Tongue (tissue), 2 donors: ENCODE data around the gene IL36B. TPM values are rescaled to one million over a fixed set of nuclear protein-coding genes. Genes with fewer than 3 reads are reported as not detected.
A peak's percentile ranks its signal among the peaks of the same experiment; 100 is the strongest.
"Not testable (repeated sequence)": the region's sequence is repeated elsewhere in the genome, so short reads cannot be mapped to it uniquely, and the experiment has no call there.

Experiments used
- DNase-seq: peaks from one replicate; pipeline ENCODE4 v3.0.0-alpha.2; 2015
- total RNA-seq: library from RNA; depleted of rRNA; stranded (reverse); fragments of >200 nt; gene quantifications from one replicate; pipeline ENCODE4 v1.2.3, GENCODE V29; 2014

Gene IL36B
- not detected for total RNA-seq

DNA sequence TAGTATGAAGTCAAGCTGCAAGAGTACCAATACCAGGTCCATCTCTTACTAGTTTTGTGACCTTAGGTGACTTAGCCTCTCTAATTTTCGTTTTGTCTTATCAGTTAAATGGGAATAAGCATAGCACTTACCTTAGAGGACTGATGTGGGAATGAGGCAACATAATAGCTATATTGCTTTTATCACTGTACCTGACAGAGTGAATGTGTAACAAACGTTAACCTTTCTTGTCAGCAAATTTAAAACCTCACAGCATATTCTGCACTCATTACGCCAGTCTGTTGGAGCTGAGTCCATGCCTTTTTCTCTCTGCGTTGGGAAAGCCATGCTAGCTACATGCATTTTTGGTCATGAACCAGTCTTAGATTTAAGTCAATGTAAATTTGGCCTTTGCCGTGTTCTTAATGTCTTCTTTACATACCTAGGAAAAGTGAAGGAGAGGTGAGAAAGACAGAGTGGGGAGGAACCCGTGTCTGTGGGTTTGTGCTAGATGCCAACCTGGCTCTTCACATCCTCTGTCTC is at the start of gene IL36B:
Gene IL36B (minus strand): TSS at position 472 of the 522 bp plus-strand sequence.
- no peak for DNase-seq

DNA sequence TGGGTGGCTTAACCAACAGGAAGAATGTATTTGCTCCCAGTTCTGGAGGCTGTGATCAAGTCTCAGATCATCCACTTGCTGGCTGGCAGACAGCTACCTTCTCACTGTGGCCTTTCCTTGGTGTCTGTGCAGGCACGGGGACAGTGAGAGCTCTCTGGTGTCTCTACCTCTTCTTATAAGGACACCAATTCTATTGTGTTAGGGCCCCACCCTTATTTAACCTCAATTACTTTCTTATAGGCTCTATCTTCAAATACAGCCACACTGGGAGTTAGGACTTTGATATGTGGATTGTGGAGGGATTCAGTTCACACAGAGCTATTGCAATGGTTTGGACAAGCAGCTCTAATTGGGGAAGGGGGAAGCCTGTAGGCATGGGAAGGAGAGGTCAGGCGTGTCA is 49.5 kb upstream of the IL36B start:
- DNase-seq, result no peak

DNA sequence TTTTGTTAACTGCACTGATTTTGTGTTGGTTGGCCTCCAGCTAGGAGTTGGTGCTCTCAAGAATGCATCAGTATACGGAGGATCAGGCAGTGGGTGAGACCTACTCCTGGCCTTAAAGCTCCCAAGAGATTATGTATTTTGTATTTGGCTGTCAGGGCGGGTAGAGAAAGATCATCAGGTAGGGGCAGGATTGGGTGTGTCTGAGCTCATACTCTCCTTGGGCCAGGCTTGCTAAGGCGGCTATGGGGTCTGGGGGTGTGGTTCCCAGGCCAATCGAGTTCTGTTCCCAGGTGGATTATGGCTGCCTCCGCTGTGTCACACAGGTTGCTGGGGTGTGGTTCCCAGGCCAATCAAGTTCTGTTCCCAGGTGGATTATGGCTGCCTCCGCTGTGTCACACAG is 45.9 kb upstream of the IL36B start:
- DNase-seq, result no peak

DNA sequence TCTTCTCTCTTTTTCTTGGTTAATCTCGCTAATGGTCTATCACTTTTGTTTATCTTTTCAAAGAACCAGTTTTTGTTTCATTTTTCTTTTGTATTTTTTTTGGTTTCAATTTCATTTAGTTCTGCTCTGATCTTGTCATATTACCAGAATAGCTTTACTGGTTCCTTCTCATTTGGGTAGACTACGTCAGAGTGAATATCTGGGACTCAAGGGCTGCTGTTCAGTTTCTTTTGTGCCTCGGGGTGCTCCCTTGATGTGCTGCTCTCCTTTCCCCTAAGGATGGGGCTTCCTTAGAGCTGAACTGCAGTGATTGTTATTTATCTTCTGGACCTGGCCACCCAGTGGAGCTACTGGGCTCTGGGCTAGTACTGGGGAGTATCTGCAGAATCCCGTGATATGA is 45.4 kb upstream of the IL36B start:
- DNase-seq, result no peak

DNA sequence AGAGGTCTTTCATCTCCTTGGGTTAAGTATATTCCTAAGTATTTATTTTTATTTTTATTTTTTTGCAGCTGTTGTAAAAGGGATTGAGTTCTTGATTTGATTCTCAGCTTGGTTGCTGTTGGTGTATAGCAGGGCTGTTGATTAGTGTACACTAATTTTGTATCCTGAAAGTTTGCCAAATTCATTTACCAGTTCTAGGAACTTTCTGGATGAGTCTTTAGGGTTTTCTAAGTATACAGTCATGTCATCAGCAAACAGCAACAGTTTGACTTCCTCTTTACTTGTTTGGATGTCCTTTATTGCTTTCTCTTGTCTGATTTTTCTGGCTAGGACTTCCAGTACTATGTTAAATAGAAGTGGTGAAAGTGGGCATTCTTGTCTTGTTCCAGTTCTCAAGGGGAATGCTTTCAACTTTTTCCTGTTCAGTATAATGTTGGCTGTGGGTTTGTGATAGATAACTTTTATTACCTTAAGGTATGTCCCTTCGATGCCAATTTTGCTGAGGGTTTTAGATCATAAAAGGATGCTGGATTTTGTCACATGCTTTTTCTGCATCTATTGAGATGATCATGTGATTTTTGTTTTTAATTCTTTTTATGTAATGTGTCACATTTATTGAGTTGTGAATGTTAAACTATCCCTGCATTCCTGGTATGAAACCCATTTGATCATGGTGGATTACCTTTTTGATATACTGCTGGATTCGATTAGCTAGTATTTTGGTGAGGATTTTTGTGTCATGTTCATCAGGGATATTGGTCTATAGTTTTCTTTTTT is 44.4 kb upstream of the IL36B start:
- not testable (repeated sequence) for DNase-seq

DNA sequence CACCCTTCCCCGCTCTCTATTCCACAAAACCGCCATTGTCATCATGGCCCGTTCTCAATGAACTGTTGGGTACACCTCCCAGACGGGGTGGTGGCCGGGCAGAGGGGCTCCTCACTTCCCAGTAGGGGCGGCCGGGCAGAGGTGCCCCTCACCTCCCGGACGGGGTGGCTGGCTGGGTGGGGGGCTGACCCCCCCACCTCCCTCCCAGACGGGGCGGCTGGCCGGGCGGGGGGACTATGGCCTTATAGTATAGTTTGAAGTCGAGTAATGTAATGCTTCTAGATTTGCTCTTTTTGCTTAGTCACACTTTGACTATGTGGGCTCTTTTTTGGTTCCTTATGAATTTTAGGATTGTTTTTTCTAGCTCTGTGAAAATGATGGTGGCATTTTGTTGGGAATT is 43.6 kb upstream of the IL36B start:
- not testable (repeated sequence) for DNase-seq

DNA sequence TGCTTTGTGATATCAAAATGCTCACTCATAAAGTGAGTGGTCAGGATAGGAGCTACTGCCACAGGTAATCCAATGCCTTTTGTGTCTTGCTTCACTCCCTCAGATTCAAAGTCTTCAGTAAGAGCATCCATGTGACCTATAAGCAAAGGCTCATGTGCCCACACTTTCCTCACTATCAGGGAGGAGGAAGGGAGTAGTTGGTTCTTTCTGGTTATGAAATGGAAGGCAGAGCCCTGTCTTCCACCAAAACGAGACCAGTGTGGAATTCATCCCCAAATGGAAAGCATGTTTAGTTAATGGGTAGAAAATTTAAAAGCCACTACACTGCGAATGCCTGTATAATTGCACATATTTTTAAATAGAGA is 40.9 kb upstream of the IL36B start:
- DNase-seq, result no peak

DNA sequence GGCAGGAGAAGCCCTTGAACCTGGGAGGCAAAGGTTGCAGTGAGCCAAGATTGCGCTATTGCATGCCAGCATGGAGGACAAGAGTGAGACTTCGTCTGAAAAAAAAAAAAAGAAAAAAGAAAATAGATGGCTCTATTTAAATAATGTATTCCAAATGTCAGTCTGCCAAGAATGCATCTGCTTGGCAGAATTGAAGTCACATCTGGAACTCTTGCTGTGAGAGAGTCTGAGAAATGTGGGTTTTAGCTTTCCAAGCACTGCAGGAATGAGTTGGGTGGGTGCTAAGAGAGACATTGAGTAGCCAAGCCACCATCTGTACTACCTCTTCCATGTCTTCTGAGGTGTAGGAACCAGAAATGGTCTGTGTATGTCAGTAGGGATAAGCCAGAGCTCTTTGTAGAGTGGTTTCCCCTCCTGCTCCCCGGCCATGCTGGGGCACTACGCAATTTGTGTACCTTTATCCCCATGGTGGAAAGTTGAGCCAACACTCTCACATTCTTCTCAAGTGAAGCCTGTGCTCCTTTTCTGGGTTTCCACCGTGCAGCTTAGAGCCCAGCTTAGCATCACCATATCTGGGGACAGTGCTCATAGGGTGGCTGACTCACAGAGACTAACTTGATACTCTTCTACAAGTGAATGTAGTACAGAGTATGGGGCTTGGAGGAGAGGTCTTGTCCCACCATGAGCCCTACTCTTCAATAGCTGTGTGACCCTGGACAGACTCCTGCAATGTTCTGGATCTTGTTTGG is 40.4 kb upstream of the IL36B start:
- DNase-seq, result peak; percentile 35

DNA sequence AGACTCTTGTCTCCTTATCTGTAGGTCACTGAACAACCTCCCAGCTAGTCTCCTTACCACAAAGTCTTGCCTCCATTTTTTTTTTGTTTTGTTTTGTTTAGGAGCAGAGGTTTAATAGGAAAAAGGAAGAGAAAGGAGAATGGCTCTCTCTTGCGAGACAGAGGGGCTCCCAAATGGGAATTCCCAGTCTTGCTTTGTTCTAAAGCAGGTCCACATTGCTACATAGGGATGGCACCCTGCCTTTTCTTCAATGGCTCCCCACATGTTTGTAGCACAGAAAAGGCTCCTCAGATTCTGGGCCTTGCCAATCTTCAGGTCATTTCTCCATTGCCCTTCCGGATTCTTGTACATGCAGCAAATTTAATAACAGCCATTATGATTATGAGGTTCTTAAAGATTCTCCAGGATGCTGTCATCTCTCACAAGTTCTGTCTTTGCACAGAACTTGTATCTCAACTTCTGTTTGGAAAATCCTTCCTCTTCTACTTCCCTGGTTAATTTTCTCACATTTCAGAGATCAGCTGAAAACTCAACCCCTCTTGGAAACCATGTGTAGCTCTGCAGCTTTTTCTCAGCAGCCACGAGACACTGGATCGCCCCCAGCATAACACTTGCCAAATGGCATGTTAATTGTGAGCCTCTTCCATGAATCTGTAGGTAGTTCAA is 38.7 kb upstream of the IL36B start:
- DNase-seq, result no peak

DNA sequence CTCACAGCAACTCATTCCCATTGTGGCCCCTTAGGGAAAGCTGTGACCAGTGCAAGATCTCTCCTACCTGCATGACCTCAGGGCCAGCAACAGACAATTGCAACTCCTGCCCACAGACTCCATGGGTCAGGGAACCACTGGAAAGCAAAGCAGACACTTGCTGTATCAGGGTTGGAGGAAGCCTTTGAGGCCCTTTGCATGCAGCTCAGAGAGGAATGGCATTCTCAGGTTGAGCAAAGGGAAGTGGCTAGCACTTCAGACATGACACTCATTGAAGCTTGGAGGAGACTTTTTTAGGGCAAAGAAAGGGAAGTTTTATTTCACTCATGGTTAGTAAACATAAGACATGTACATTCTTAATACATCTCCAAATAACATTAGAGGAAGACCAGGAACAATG is 37.2 kb upstream of the IL36B start:
- no peak for DNase-seq

DNA sequence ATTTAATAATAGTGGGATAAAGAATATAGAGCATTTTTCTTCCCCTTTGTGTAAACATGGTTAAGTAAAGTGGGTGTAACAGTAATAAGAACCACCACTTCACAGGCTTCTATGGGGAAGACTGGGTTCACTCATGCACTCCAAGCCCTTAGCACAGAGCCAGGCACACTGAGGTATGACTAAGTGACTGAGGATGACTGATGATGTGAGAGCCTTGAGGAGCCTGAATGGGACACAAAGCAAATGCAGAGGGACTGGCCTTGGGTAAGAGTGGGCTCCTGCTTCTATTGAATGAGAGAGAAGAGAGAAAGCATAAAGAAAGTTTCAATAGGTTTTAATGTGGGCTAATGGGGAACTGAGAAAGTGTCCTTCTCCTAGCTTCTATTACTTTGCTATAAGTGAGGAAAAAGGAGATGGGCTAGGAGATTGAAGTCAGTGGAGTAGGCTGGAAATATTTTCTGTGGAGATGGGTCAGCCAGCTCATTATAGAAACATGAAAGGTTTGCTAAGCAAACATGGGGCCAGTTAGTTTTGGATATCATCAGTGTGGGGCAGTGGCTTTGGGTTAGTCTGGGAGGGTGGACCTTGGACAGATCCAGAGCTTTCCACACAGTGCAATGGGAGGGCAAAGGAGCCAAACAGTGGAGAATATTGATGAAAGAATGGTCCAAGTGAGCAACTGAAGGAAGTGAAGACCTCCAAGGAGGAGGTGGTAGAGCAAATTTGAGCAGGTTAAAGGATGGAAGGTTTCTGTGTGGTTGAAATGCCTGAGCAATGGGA is 35.7 kb upstream of the IL36B start:
- DNase-seq, result no peak

DNA sequence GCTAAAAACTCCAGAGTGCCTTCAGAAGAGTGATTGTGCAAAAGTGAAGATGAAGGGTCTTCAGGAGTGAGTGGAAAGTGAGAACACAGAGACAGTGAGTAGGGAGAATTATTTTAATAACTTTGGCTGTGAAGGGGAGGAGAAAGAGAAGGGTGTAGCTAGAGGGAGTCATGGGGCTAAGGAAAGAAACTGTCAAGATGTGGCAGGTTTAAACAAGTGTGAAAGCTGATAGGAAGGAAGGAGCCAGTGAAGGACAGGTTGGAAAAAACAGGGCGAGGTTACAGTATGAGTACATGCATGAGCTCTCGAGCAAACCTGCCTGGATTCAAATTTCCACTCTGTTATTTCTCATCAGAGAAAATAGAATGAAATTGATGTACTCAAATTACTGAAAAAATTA is 32.9 kb upstream of the IL36B start:
- no peak for DNase-seq

DNA sequence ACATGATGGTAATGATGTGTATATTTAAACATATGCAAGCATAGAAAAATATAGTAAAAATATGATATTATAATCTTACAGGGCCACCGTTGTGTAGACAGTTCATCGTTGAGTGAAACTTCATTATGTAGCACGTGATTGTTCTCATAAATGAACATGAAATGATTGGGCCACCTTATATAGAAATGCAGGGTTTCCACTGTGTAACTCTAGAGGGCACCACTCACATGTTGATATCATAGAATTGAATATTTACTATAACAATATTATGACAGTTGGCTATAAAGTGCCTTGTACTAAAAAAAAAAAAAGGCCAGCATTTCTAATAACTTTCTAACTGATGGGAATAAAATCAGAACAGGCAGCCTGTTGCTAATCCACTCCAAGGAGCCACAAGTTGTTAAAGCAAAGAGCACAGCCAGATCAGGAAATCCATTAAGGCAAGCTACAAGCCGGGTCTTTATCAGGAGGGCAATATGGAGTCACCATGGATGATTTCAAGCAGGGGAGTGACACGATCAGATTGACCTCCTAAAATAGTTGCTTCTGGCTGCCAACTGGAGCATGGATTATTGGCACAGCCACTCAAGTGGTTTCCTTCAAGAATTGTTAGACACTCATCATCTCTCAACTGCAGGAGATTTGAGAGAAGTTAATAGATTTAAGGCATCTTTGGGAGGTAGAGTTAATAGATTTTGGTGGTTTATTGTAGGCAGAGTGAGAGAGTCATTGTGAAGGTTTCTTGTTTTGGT is 31.8 kb upstream of the IL36B start:
- DNase-seq, result no peak

DNA sequence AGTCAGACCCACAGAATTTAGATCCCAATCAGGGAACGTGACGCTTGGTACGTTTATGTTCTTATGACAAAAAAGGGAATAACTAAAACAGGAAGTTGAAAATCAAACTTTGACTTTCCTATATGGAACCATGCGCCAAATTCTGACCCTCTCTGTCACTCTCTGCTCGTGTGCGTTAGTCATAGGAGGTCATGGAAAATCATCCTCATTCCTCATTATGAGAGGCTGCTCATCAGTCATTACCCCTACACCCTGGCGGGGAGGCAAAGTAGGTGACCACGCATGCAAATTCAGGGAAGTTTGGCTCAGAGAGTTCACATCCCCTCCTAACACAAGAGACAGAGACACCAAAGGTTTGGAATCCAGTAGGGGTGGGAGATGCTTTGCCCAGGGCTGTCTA is 30.6 kb upstream of the IL36B start:
- DNase-seq, result no peak

DNA sequence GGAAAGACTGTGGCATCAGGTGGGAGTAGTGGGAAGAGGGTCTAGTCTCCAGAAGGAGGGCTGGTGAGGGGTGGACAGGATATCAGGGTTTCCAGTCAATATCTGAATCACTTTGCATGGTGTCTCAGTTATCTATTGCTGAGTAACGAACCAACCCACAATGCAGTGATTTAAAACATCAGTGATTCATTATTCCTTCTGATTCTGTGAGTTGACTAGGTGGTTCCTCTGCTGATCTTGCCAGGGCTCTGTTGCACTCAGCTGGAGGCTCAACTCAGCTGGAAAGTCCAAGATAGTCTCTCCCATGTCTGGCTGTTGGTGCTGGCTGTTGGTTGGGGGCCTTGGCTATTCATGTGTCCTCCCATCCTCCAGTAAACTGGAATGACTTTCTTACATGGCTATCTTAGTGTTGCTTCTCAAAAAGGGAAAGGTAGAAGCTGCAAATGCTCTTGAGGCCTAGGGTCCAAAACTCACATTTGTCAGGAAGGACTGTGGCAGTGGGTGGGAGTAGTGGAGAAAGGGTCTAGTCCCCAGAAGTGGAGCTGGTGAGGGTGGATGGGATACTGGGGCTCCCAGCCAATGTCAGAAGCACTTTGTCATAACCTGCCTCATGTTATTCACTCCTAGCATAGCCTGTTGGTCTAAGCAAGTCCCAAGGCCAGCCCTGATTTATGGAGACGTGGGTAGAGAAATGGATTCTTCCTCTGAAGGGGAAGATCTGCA is 29.0 kb upstream of the IL36B start:
- no peak for DNase-seq

DNA sequence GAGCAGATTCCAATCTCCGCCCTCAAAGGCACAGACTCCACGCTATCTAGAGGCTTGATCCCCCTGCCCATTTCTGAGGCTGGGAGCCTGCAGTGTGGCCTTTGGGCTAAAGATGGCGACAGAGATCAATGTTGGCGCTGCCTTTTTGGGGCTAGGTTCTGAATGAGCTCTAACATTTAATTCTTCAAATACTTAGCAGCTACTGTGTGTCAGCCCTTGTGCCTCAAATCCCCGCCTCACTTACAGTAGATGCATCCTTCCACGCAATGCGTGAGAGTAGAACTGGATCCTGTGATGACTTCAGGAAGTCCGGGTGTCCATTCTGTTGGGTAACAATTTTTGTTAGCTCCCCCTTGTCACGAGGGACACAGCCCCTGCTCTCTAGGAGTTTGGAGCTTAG is 27.5 kb upstream of the IL36B start:
- peak; percentile 67 for DNase-seq

DNA sequence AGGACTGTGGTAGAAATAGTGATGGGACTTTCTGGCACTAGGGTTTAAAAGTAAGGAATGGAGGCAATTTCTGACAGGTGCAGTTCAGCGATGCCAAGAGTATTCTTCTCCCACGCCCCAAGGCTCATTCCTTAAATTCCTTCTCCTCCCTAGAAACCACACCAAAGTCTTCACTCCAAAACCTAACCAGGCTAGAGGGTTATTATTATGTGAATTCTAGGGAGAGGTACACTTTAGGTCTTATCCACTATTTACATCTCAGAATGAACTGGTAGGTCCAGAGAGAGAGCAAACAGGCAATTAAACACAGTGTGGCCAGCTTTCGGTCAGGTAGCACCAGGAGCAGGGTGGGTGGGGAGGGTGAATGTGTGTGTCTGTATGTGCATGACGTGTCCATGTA is 26.5 kb upstream of the IL36B start:
- peak; percentile 26 for DNase-seq

DNA sequence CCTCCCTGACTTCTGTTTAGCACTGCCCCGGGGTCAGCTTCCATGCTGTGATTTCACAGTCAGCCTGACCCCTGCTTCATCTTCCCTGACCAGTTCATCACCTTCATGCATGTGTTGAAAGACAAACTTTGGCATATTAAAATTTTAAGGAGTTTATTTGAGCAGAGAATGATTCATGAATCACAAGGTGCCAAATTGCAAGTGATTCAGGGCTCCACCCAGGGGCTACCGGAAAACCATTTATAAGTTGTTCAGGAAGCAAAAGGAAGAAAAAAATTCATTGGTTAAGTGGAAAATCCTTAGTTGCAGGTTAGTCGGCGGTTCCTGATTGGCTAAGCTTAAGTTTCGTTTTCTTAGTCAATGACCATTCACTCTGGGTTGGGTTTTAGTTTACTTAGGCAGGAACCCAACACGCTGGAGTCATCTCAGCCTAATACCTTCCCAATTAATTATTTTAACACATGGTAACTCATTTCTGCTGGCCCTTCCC is 25.7 kb upstream of the IL36B start:
- peak; percentile 31 for DNase-seq

DNA sequence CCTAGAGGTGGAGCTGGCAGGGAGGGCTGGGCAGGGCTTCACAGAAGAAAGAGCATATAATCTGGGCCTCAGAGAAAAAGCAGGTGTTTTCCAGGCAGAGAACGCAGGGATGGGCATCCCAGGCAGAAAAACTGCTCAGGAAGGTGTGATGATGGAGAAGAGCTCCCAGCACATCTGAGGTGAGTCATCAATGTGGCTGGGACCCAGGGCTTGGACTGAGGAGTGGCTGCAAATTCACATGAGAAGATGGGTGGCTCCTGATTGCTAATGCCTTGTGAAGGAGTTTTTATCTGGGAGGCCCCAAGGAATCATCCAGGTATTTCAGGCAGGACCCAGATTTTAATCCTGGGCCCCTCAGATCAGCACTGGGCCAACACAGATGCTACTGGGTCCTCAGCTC is 25.3 kb upstream of the IL36B start:
- no peak for DNase-seq

DNA sequence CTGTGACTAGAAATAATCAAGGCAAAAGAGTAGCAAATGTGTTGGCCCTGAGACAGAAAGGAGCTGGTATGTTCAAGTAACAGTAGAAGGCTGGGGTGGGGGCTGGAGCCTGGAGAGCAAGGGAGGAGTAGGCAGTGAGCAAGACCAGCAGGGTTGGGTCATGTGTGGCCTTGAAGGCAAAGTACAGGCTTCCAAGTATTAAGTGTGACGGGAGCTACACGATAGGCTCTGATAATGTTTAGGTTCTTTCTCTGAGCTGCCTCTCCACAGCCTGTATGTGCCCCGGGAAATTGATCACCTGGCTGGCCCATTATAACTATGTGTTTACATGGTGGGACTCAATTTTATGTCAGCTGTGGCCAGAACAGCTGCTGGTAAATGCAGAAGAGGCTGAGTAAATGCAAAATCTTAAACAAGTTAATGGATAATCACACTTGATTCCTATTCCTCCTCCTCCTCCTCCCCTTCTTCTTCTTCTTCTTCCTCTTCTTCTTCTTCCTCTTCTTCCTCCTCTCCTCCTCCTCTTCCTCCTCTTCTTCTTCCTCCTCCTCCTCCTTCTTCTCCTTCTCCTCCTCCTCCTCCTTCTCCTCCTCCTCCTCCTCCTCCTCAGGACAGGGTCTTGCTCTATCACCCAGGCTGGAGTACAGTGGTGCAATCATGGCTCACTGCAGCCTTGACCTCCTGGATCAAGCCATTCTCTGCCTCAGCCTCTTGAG is 24.4 kb upstream of the IL36B start:
- peak; percentile 54 for DNase-seq
